TTC549 (cell line): Measurements from ENCODE around the gene CCDC80.

ENCODE experiments used
- FAIRE-seq: peaks from 2 replicates; lab custom pipeline; 2012; peaks lifted over from hg19 to GRCh38; lab: Jason Lieb, UNC

CCDC80 gene

GRCh38 chr3:112632596-112632995 lies 8.3 kb downstream of the CCDC80 start:
- no peak for FAIRE-seq

DNA sequence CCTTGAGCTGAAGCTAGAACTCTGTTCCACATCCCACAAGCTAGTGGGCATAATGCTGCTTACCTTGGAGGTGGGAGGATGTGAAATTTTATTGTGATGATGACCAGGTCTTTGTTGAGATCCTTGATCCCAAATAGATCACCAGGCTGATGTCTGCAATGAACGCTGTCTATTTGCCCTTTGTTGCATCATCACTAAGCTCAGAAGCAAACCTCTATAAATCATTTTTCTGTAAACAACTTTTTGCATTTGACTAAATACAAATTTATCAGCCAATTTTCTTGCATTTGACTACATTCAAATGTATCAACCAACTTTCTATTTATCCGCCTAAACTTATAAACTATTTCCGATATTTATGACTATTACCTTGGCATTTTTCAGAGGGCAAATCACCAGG lies 9.7 kb downstream of the CCDC80 start:
- FAIRE-seq, result no peak

GRCh38 chr3:112629425-112629824 lies 11.5 kb downstream of the CCDC80 start:
- FAIRE-seq, result no peak

DNA sequence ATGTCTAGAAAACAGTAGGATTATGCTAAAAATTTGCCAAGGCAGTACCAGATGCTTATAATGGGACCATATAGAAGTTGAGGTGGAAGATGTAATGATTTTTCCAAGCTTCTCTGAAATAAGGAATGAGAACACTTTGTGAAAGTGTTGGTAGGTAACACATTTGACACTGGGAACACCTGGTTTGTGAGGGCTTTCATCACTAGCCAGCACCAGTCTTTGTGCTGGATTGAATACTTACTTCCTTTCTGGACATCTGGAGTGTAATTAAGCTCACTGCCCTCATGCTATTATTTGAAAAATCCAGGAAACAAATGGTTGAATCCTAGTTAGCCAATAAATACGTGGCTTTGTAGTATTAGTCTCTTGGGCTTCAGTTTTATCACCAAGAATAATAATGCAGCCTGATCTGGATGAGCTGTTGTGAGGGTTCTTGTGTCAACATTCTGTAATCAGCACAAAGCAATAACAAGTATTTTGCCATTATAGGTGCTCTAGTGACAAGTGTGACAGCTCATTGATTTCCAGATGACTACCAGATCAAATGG lies 12.9 kb downstream of the CCDC80 start:
- no peak for FAIRE-seq

GRCh38 chr3:112627419-112627818 lies 13.5 kb downstream of the CCDC80 start:
- FAIRE-seq, result no peak

DNA sequence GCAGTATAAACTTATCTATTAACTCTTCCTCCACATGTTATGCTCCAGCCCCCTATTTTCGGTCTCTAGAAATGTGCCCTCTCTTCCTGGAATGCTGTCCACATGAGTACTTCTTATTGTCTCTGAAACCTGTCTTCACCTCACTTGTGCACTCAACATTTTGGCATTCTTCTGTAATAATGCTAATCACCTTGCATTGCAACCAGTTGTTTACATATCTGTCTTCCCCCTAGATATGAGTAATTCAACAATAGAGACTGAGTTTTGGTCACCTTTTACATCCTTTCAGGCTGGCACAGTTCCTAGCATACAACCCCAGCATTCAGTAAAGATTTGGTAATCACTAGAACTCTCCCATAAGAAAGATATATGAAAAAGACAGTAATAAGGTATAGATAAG lies 17.2 kb downstream of the CCDC80 start:
- no peak for FAIRE-seq

DNA sequence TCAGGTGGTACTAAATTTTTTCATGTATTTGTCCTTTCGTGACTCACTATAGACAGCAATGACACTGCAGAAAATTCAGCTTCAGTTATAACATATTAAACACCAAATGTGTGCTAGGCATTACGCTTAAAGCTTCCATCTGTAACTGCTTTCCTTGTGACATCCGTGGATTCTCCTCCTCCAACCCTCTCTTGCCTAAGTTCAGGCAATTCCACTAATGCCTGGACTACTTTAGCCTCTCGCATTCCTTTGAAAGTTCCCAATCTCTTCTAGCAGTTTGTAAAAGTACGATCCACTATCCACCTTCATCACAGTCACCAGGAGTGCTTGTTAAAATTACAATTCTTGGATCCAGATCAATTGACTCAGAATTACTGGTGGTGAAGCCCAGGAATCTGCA lies 17.7 kb downstream of the CCDC80 start:
- FAIRE-seq, result no peak

DNA sequence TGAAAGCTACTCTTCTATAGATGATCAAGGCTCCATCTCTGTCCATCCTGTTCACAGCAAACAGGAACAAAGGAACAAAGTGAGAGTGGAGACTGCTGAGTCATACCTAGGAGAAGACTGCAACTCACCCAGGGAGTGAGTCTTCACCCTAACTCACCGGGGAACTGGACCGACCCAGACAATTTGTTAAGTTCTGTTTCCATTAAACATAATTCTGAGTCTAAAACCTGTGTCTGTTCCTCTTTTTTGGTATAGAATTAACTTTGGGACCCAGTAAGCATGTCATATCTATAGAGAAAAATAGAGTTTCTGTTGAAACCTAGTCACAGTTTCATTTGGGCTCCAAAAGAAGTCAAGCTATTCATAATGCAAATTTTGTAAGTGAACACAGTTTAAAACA lies 21.6 kb downstream of the CCDC80 start:
- FAIRE-seq, result no peak

DNA sequence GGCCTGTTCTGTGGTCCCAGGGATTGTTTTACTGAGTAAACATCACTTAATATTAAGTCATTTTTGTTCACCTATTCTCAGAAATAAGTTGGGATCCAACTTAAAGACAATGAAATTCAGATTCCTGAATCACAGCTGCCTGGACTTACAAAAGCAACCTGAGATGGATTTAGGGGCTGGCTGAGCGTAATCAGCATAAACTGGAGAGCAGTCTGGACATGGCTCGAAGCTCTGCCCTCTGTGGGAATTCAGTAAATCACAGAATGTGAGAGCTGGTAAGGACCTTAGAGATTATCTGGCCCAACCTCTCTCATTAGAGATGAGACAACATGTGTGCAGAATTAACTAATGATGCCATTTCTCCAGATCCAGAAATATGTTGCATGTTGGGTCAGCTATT lies 23.7 kb downstream of the CCDC80 start:
- FAIRE-seq, result no peak

- FAIRE-seq, result no peak
Observed at GRCh38 chr3:112615989-112616731, 24.8 kb downstream of the CCDC80 start.

- no peak for FAIRE-seq
Observed at GRCh38 chr3:112611752-112612515, 29.0 kb downstream of the CCDC80 start.

GRCh38 chr3:112610121-112610520 lies 30.8 kb downstream of the CCDC80 start:
- no peak for FAIRE-seq

DNA sequence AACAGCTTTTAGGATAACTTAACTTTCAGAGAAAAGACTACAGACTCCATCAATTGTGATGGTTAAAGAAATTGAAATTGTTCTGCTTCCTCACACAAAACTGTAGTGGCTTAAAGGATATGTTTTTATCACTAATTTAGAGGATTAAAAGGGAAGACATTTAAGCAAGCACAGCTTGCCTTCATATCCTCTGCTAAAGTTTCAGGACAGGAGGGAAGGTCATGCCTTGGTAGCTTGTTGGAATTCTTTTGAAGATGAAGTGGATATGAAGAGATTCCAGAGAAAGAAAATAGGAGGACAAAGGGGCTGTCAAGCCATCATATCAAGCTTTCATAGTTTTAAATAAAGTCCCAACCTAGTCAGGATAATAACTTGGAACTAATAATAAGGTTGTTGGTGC lies 33.1 kb downstream of the CCDC80 start:
- FAIRE-seq, result no peak

DNA sequence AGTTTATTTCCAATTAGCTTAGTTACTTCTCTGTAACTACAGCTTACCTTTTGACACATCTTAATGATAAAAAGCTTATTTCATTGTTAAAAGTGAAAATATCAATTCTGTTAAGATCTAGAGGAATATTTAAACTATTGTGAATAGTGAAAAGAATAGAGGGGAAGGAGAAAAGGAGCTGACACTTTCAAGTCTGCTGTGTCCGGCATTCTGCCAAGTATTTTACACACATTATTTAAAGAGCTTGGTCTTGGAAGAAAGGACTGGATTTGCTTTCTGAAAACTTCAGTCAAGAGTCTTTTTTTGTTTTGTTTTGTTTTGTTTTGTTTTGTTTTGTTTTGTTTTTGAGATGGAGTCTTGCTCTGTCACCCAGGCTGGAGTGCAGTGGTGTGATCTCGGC lies 34.8 kb downstream of the CCDC80 start:
- no peak for FAIRE-seq

- no peak for FAIRE-seq
Observed at GRCh38 chr3:112605285-112605684, 35.7 kb downstream of the CCDC80 start.

DNA sequence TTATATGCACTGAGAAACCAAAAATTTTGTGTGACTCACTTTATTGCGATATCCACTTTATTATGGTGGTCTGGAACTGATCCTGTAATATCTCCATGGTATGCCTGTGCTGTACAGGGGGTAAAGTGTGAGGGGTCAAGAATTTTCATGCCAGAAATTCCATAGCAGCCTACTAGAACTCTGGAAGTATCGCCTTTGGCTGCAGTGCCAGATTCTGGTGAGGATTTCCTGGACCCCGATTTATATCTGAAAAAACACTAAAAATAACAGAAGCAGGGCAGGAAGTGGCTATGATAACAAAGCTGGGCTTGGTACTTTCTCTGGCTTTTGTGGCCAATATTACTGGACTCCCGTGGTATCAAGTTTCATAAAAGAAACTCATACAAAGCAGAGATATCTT lies 36.4 kb downstream of the CCDC80 start:
- FAIRE-seq, result no peak

DNA sequence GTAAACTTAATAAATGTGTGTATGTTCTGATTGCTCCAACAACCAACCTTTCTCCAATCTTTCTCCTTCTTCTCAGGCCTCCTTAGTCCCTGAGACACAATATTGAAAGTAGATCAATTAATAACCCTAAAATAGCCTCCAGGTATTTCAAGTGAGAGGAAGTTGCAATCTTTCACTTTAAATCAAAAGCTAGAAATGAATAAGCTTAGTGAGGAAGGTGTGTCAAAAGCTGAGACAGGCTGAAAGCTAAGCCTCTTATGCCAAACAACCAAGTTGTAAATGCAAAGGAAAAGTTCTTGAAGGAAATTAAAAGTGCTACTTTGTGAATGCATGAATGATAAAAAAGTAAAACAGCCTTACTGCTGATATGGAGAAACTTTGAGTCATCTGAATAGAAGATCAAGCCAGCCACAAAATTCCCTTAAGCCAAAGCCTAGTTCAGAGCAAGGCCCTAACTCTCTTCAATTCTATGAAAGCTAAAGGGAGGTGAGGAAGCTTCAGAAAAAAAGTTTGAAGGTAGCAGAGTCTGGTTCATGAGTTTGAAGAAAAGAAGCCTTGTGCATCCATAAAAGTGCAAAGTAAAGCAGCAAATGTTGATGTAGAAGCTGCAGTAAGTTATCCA lies 38.6 kb downstream of the CCDC80 start:
- FAIRE-seq, result no peak

DNA sequence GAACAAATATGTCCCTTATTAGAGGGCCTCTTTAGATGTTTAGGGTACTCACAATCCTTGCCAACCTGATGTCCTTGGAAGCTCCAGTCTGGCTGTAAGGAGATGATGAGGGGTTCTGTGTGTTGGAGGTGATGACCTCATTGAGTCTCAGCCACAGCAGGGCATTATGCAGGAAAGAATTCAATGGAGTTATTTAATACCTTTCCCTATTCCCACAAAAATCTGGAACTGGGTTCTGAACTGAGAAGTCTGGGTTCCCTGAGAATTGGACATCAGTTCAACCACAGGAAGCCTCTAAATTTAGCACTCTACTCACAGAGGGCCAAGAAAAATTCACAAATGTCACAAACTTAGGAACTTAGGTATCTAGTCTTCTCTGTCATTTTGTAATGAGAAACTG lies 42.2 kb downstream of the CCDC80 start:
- FAIRE-seq, result no peak

GRCh38 chr3:112597945-112598344 lies 43.0 kb downstream of the CCDC80 start:
- FAIRE-seq, result no peak

GRCh38 chr3:112594856-112595255 lies 46.1 kb downstream of the CCDC80 start:
- FAIRE-seq, result no peak

DNA sequence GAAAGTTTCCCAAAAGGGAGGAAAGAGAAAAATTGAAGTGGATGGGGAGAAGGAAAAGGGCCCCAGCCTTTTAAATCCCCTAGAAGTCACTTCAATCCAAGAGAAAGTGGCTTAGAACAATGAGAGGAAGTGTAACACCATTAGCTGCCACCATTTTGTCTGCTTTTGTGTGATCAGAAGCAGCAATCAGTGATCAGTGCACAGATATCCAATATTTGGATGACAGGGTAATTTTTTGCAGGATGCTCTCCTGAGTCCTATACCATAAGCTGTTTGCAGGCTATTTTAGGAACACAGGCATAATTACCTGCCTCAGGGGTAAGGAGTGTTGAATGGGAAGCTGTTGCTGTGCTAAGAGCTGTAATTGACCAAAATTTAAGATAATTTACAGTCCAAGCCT lies 47.7 kb downstream of the CCDC80 start:
- FAIRE-seq, result no peak

DNA sequence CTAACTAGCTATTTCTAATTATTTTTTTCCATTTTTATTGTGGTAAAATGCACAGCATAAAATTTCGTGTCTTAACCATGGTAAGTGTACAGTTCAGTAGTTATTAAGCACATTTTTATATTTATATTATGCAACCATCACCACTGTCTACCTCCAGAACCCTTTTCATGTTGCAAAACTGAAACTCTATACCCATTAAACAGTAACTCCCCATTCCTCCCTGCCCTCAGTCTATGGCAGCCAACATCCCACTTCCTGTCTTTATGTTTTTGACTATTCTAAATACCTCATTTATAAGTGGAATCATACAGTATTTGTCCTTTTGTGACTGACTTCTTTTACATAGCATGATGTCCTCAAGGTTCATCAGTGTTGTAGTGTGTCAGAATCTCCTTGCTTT lies 53.6 kb downstream of the CCDC80 start:
- no peak for FAIRE-seq

DNA sequence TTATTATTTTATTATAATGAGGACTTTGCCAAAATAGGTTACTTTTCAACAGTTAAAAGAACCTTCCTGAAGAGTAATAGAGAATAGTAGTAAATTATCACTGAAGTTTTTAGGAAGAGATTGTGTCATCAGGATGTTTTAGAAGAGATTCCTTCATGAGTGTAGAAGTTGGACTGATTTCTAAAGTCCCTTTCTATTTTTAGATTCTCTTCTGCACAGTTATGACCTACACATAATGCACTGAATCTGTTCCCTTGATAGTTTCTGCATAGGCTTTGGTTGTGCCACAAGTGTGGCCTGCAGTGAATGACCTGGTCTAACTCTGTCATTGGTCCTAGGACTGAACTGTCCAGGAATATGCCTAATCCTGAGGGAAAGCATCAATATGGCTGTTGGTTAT lies 55.2 kb downstream of the CCDC80 start:
- no peak for FAIRE-seq
